ENCODE data around the gene HSPB9.

Gene HSPB9

DNA sequence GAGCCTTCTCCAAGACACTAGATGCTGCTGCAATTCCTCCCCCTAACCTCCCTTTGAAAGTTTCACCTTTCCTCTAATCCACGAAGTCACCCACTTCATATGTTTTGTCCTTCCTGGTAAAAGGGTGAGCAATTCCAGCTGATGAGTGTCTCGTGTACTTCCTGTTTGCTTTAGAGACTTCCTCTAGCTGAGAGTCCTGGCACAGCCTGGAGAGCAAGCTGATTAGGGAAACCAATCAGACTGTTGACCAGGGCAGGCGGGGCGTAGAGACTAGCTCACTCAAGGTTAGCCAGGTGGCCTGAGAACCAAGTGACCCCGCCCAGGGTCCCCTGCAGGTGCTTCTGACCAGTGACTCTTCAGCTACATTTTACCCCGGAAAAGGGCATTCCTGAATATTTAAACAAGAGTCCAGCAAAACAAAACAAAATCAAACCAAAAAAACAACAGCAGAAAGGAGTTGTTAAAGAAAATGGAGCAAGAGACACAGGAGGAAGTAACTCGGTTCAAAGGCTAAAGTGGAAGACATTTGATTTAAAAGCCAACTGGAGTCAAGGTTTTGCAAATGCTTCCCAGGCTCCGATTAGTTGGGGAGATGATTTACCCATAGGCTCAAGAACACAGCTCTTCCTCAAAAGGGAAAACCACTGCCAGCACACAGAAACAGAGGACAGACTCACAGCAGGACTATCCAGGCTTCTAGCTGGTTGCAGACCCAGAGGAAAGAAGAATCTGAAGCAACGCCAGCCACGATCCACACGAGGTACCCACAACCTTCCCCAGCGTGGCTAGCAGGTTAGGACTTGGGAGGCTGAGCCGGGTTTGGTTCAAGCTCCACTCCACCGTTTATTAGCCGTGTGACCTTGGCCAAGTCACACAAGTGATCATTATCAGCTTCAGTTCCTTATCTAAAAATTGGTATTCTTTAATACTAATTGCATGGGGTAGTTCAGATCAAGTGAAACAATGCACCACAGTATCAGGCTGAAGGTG lies 13.4 kb downstream of the HSPB9 start:
- TF ChIP-seq EGR1 (IDR thresholded peaks at IDR 0.05) (no peak), EP300 (IDR thresholded peaks at IDR 0.05; ENCODE audit: borderline replicate concordance) (no peak), CREB1 (IDR thresholded peaks at IDR 0.05; ENCODE audit: low read depth) (no peak), CEBPB (IDR thresholded peaks at IDR 0.05) (no peak), TAF1 (IDR thresholded peaks at IDR 0.05; ENCODE audit: low read depth) (no peak), FOXM1 (IDR thresholded peaks at IDR 0.05; ENCODE audit: borderline replicate concordance, low read depth) (no peak), MAX (IDR thresholded peaks at IDR 0.05) (no peak), NFIC (IDR thresholded peaks at IDR 0.05) (no peak), TCF12 (IDR thresholded peaks at IDR 0.05; ENCODE audit: low read depth) (no peak), RAD21 (IDR thresholded peaks at IDR 0.05; ENCODE audit: low read depth) (no peak), ZBTB7A (IDR thresholded peaks at IDR 0.05; ENCODE audit: low read depth) (no peak), USF1 (IDR thresholded peaks at IDR 0.05) (no peak), YY1 (IDR thresholded peaks at IDR 0.05; ENCODE audit: low read depth) (no peak), TEAD4 (IDR thresholded peaks at IDR 0.05) (no peak), REST (IDR thresholded peaks at IDR 0.05; ENCODE audit: low read depth) (no peak)

- TF ChIP-seq ZBTB7A (IDR thresholded peaks at IDR 0.05; ENCODE audit: low read depth) (no peak), TAF1 (IDR thresholded peaks at IDR 0.05; ENCODE audit: low read depth) (no peak), NFIC (IDR thresholded peaks at IDR 0.05) (no peak), EGR1 (IDR thresholded peaks at IDR 0.05) (no peak), YY1 (IDR thresholded peaks at IDR 0.05; ENCODE audit: low read depth) (no peak), MAX (IDR thresholded peaks at IDR 0.05) (no peak), EP300 (IDR thresholded peaks at IDR 0.05; ENCODE audit: borderline replicate concordance) (no peak), TCF12 (IDR thresholded peaks at IDR 0.05; ENCODE audit: low read depth) (no peak), TEAD4 (IDR thresholded peaks at IDR 0.05) (no peak), USF1 (IDR thresholded peaks at IDR 0.05) (no peak), FOXM1 (IDR thresholded peaks at IDR 0.05; ENCODE audit: borderline replicate concordance, low read depth) (no peak), CEBPB (IDR thresholded peaks at IDR 0.05) (no peak)
Measured at GRCh38 chr17:42136654-42137051, 14.0 kb downstream of the HSPB9 start.

DNA sequence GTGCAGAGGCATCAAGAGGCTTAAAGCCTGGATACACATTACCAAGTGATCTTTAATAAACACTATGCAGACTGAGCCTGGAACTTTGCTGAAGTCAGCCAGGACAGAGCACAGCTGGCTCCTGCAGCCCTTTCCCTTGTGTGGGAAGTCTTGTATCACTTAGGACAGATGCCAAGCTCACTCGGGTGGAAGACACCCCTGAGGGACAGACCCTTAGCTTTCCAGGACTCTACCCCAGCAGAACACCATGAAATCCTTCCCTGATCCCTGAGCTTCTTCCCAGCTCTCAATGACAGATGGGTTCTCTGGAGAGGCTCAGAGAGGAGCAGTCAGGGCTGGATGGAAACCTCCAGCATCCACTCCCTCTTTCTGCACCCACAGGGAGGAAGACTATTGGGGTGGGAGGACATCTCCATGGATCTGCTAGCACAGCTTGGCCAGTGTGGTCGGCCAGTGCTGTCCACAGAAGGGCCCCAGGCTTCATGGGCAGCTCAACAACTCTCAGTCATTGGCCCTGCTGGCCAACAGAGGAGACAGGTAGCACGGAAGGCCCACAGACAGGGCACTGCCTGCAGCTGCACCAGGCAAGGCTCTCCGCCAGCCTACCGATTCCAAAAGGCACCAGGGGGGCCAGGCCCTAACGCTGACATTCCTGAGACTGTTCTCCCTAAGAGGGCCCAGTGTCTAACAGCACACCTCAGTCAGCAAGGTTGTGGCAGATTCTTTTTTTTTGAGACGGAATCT lies 16.3 kb downstream of the HSPB9 start:
- TF ChIP-seq REST (IDR thresholded peaks at IDR 0.05; ENCODE audit: low read depth): no peak

GRCh38 chr17:42140690-42141089 lies 18.1 kb downstream of the HSPB9 start:
- peak; percentile 10; the same call in 1 of the 2 replicates for TF ChIP-seq CEBPB (IDR thresholded peaks at IDR 0.05)

DNA sequence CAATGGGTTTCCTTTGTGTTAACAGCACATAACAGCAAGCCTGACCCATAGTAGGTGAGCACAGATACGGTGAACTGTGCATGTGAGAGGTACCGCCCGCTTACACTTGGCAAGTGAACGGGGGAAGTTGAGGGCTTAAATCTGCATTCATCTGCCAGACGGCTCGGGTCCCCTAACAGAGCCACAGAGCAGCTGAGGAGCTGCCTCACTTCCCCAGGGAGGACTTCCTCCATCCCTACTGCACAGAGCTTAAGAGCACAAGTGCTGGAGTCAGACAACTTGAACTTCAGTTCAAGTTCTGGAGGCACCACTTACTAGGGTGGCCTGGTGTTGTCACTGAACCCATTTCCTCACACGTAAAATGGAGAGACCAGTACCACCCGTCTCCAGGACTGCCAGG lies 18.8 kb downstream of the HSPB9 start:
- no peak for TF ChIP-seq NFIC (IDR thresholded peaks at IDR 0.05)
- TF ChIP-seq TEAD4 (IDR thresholded peaks at IDR 0.05): no peak
- no peak for TF ChIP-seq EP300 (IDR thresholded peaks at IDR 0.05; ENCODE audit: borderline replicate concordance)
- no peak for TF ChIP-seq EGR1 (IDR thresholded peaks at IDR 0.05)
- TF ChIP-seq REST (IDR thresholded peaks at IDR 0.05; ENCODE audit: low read depth): no peak
- TF ChIP-seq MAX (IDR thresholded peaks at IDR 0.05): no peak
- no peak for TF ChIP-seq YY1 (IDR thresholded peaks at IDR 0.05; ENCODE audit: low read depth)
- no peak for TF ChIP-seq USF1 (IDR thresholded peaks at IDR 0.05)
- TF ChIP-seq ZBTB7A (IDR thresholded peaks at IDR 0.05; ENCODE audit: low read depth): no peak
- no peak for TF ChIP-seq CREB1 (IDR thresholded peaks at IDR 0.05; ENCODE audit: low read depth)
- TF ChIP-seq RAD21 (IDR thresholded peaks at IDR 0.05; ENCODE audit: low read depth): no peak
- TF ChIP-seq FOXM1 (IDR thresholded peaks at IDR 0.05; ENCODE audit: borderline replicate concordance, low read depth): no peak
- no peak for TF ChIP-seq TAF1 (IDR thresholded peaks at IDR 0.05; ENCODE audit: low read depth)
- no peak for TF ChIP-seq TCF12 (IDR thresholded peaks at IDR 0.05; ENCODE audit: low read depth)
- no peak for TF ChIP-seq CEBPB (IDR thresholded peaks at IDR 0.05)

Measured in Ishikawa (cell line).